K562 (cell line): ENCODE data around the gene ACVR2B. TPM values are rescaled to one million over a fixed set of nuclear protein-coding genes. Genes with fewer than 3 reads are reported as not detected.

ENCODE experiments used
- ATF7 ChIP-seq: fragments of 450-650 bp; IDR thresholded peaks from 2 replicates; pipeline ENCODE4 v1.7.1; 2014; ENCODE audit warnings: mild to moderate bottlenecking, moderate library complexity
- DIDO1 ChIP-seq: fragments of 450-650 bp; IDR thresholded peaks from 2 replicates; pipeline ENCODE4 v1.6.1; 2016; ENCODE audit warnings: low read depth, missing biosample characterization, missing genetic modification characterization
- FOSL1 ChIP-seq: fragments of 200-800 bp; sonication (Bioruptor generic); conservative IDR thresholded peaks from 2 replicates; pipeline ENCODE4 v1.6.1; 2016; ENCODE audit warnings: missing genetic modification characterization, missing compliant biosample characterization
- FOXJ3 ChIP-seq: sonication (generic); formaldehyde crosslinking; IDR thresholded peaks from 2 replicates; pipeline ENCODE4 v1.4.0; 2020; ENCODE audit warnings: mild to moderate bottlenecking, missing genetic modification reagents
- KLF1 ChIP-seq: fragments of 450-650 bp; IDR thresholded peaks from 2 replicates; pipeline ENCODE4 v1.6.1; 2016; ENCODE audit warnings: missing genetic modification characterization, missing compliant biosample characterization
- POLR2H ChIP-seq: IDR thresholded peaks from 2 replicates; pipeline ENCODE4 v1.6.1; 2016; ENCODE audit warnings: missing genetic modification characterization, low read depth, mild to moderate bottlenecking, control low read depth, missing compliant biosample characterization, moderate library complexity
- PREB ChIP-seq: sonication (generic); formaldehyde crosslinking; IDR thresholded peaks from 2 replicates; pipeline ENCODE4 v1.8.1; 2023; ENCODE audit warnings: mild to moderate bottlenecking, missing genetic modification reagents
- SMC3 ChIP-seq: conservative IDR thresholded peaks from 2 replicates; pipeline ENCODE4 v1.6.1; 2011; ENCODE audit warnings: low read depth, low read length, improper control_type of control experiment; ENCODE audit not compliant: insufficient read depth
- ZNF133 ChIP-seq: fragments of 250-450 bp; sonication (Bioruptor Pico); IDR thresholded peaks from 2 replicates; pipeline ENCODE4 v1.4.0; 2020; ENCODE audit warnings: mild to moderate bottlenecking
- ZNF175 ChIP-seq: fragments of 200-800 bp; sonication (Bioruptor generic); IDR thresholded peaks from 2 replicates; pipeline ENCODE4 v1.6.1; 2016; ENCODE audit warnings: low read depth, mild to moderate bottlenecking, missing genetic modification characterization, missing compliant biosample characterization
- ZNF184 ChIP-seq: sonication (generic); formaldehyde crosslinking; IDR thresholded peaks from 2 replicates; pipeline ENCODE4 v1.5.0; 2020; ENCODE audit warnings: missing genetic modification reagents
- ZNF316 ChIP-seq: fragments of 450-650 bp; IDR thresholded peaks from 2 replicates; pipeline ENCODE4 v1.6.1; 2016
- polyA plus RNA-seq, 8 experiments: library from polyadenylated mRNA; depleted of rRNA in 4 of 8; stranded (reverse) in 5 of 8; unstranded in 3 of 8; fragments of >200 nt; fragmentation: Nextera tagmentation in 2 of 8; fragmentation: Illumina TruSeq in 1 of 8; extraction: Ambion mirVana in 2 of 8; extraction: Trizol in 1 of 8; gene quantifications; 2 replicates each; pipeline versions ENCODE4 v1.2.1 to v1.2.3, GENCODE V29; 2011 to 2014; ENCODE audit warnings: inconsistent platforms in 1 of 8, missing spikeins in 1 of 8
- total RNA-seq, 7 experiments: library from RNA; depleted of rRNA in 6 of 7; stranded (reverse); fragments of >200 nt in 6 of 7; fragmentation: Illumina TruSeq in 2 of 7; extraction: Trizol in 2 of 7; gene quantifications; 2 replicates each; pipeline versions ENCODE4 v1.2.1 to v1.2.3, GENCODE V29; 2011 to 2021; ENCODE audit warnings: low replicate concordance in 1 of 7
- TF ChIP-seq, protein P1 (sequence below): fragments of 450-650 bp; IDR thresholded peaks from 2 replicates; pipeline ENCODE4 v1.6.1; 2017; ENCODE audit warnings: antibody characterized with exemption, mild to moderate bottlenecking
- TF ChIP-seq, protein P2 (sequence below): fragments of 250-450 bp; sonication (Bioruptor Pico); IDR thresholded peaks from 2 replicates; pipeline ENCODE4 v1.4.0; 2020
- TF ChIP-seq, protein P3 (sequence below): sonication (generic); formaldehyde crosslinking; IDR thresholded peaks from 2 replicates; pipeline ENCODE4 v1.8.1; 2023; ENCODE audit warnings: mild to moderate bottlenecking, missing genetic modification reagents

The ACVR2B gene
- total and polyA plus RNA-seq, 9 of the 15 experiments (the other 6 are each of a cell fraction or from before 2014, with no cell fraction given) = 1.8 to 23.7 (median 7.1) TPM

- TF ChIP-seq, protein P1, sequence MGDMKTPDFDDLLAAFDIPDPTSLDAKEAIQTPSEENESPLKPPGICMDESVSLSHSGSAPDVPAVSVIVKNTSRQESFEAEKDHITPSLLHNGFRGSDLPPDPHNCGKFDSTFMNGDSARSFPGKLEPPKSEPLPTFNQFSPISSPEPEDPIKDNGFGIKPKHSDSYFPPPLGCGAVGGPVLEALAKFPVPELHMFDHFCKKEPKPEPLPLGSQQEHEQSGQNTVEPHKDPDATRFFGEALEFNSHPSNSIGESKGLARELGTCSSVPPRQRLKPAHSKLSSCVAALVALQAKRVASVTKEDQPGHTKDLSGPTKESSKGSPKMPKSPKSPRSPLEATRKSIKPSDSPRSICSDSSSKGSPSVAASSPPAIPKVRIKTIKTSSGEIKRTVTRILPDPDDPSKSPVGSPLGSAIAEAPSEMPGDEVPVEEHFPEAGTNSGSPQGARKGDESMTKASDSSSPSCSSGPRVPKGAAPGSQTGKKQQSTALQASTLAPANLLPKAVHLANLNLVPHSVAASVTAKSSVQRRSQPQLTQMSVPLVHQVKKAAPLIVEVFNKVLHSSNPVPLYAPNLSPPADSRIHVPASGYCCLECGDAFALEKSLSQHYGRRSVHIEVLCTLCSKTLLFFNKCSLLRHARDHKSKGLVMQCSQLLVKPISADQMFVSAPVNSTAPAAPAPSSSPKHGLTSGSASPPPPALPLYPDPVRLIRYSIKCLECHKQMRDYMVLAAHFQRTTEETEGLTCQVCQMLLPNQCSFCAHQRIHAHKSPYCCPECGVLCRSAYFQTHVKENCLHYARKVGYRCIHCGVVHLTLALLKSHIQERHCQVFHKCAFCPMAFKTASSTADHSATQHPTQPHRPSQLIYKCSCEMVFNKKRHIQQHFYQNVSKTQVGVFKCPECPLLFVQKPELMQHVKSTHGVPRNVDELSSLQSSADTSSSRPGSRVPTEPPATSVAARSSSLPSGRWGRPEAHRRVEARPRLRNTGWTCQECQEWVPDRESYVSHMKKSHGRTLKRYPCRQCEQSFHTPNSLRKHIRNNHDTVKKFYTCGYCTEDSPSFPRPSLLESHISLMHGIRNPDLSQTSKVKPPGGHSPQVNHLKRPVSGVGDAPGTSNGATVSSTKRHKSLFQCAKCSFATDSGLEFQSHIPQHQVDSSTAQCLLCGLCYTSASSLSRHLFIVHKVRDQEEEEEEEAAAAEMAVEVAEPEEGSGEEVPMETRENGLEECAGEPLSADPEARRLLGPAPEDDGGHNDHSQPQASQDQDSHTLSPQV = 0 out of 2 replicates have a peak, but pooled peaks have one; percentile 32
- TF ChIP-seq ZNF184 (CRISPR knock-in tag) = no peak
- TF ChIP-seq, protein P2, sequence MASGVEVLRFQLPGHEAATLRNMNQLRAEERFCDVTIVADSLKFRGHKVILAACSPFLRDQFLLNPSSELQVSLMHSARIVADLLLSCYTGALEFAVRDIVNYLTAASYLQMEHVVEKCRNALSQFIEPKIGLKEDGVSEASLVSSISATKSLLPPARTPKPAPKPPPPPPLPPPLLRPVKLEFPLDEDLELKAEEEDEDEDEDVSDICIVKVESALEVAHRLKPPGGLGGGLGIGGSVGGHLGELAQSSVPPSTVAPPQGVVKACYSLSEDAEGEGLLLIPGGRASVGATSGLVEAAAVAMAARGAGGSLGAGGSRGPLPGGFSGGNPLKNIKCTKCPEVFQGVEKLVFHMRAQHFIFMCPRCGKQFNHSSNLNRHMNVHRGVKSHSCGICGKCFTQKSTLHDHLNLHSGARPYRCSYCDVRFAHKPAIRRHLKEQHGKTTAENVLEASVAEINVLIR (CRISPR knock-in tag) = no peak
- TF ChIP-seq PREB (CRISPR knock-in tag) = peak; percentile 70; the same call in 1 of the 2 replicates
- peak; percentile 6 for TF ChIP-seq ATF7
- no peak for TF ChIP-seq ZNF133 (CRISPR knock-in tag)
- TF ChIP-seq FOSL1 (tag) = no peak; the same call in 1 of the 2 replicates
- TF ChIP-seq ZNF175 (CRISPR knock-in tag) = peak; percentile 53; the same call in 1 of the 2 replicates
- no peak for TF ChIP-seq FOXJ3 (CRISPR knock-in tag)
- TF ChIP-seq ZNF316 = peak; percentile 42; the same call in 1 of the 2 replicates
- no peak for TF ChIP-seq KLF1 (tag)
- TF ChIP-seq, protein P3, sequence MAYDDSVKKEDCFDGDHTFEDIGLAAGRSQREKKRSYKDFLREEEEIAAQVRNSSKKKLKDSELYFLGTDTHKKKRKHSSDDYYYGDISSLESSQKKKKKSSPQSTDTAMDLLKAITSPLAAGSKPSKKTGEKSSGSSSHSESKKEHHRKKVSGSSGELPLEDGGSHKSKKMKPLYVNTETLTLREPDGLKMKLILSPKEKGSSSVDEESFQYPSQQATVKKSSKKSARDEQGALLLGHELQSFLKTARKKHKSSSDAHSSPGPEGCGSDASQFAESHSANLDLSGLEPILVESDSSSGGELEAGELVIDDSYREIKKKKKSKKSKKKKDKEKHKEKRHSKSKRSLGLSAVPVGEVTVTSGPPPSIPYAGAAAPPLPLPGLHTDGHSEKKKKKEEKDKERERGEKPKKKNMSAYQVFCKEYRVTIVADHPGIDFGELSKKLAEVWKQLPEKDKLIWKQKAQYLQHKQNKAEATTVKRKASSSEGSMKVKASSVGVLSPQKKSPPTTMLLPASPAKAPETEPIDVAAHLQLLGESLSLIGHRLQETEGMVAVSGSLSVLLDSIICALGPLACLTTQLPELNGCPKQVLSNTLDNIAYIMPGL (CRISPR knock-in tag) = peak; percentile 92
- peak; percentile 86 for TF ChIP-seq SMC3
- no peak for TF ChIP-seq DIDO1 (tag)
- TF ChIP-seq POLR2H (tag) = no peak; the same call in none of the 2 replicates
Observed at GRCh38 chr3:38496131-38496910, 42.6 kb downstream of the ACVR2B start, which contains the start of gene EXOG (continued).
